PFSK-1 (cell line): Measurements from ENCODE around the gene CD96.

Experiments used
- POLR2AphosphoS5 ChIP-seq: IDR thresholded peaks from 2 replicates; pipeline ENCODE4 v1.6.1; 2012; ENCODE audit warnings: low read depth, mild to moderate bottlenecking, control low read depth, low read length, moderate library complexity
- SIN3A ChIP-seq: IDR thresholded peaks from 2 replicates; pipeline ENCODE4 v1.6.1; 2012; ENCODE audit warnings: mild to moderate bottlenecking, low read length, moderate library complexity, borderline replicate concordance; ENCODE audit not compliant: insufficient read depth
- TAF1 ChIP-seq: IDR thresholded peaks from 2 replicates; pipeline ENCODE4 v1.6.1; 2012; ENCODE audit warnings: low read length, control low read depth, borderline replicate concordance; ENCODE audit not compliant: insufficient read depth
- TF ChIP-seq, protein P1 (sequence below), 2 experiments: IDR thresholded peaks; 2 replicates each; pipeline versions ENCODE4 v1.6.1 to v1.8.0; 2011 to 2012; ENCODE audit warnings: low read depth in 2 of 2, low read length in 2 of 2, control low read depth in 1 of 2, inconsistent platforms in 1 of 2, mild to moderate bottlenecking in 1 of 2, moderate library complexity in 1 of 2; ENCODE audit not compliant: insufficient read depth in 1 of 2

DNA sequence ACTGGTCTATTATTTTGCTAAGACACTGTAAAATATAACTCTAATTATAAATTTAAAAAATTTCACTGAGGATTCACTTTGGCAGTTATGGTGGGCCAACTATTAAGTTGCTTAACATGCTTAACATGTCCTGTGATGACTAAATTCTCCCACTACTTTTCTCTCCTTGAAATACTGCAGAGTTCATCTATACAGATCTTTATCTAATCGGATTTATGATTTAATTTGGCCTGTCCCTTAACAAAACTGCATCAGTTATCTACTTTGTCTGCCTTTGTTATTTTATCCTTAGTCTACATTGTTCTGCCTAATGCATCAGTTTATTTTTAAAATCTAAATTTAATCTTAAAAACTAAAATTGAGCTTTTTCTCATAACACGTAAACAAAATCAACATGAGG, 26.4 kb downstream of the CD96 start:
- TF ChIP-seq TAF1 (no peak), POLR2AphosphoS5 (no peak), SIN3A (no peak)
- TF ChIP-seq, protein P1, sequence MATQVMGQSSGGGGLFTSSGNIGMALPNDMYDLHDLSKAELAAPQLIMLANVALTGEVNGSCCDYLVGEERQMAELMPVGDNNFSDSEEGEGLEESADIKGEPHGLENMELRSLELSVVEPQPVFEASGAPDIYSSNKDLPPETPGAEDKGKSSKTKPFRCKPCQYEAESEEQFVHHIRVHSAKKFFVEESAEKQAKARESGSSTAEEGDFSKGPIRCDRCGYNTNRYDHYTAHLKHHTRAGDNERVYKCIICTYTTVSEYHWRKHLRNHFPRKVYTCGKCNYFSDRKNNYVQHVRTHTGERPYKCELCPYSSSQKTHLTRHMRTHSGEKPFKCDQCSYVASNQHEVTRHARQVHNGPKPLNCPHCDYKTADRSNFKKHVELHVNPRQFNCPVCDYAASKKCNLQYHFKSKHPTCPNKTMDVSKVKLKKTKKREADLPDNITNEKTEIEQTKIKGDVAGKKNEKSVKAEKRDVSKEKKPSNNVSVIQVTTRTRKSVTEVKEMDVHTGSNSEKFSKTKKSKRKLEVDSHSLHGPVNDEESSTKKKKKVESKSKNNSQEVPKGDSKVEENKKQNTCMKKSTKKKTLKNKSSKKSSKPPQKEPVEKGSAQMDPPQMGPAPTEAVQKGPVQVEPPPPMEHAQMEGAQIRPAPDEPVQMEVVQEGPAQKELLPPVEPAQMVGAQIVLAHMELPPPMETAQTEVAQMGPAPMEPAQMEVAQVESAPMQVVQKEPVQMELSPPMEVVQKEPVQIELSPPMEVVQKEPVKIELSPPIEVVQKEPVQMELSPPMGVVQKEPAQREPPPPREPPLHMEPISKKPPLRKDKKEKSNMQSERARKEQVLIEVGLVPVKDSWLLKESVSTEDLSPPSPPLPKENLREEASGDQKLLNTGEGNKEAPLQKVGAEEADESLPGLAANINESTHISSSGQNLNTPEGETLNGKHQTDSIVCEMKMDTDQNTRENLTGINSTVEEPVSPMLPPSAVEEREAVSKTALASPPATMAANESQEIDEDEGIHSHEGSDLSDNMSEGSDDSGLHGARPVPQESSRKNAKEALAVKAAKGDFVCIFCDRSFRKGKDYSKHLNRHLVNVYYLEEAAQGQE (IDR thresholded peaks at IDR 0.05; ENCODE audit: insufficient read depth in 1 of 2, low read depth in 2 of 2, low read length in 2 of 2) = no peak
